Mucosa of descending colon (tissue), 3 donors: Measurements from ENCODE around the gene HOXD10. TPM values are rescaled to one million over a fixed set of nuclear protein-coding genes. Genes with fewer than 3 reads are reported as not detected.

Source experiments
- ATAC-seq: fragments of 200-7000 bp; cut with Tn5 transposase; one replicate; pipeline ENCODE4 v1.9.1; 2020; ENCODE audit warnings: mild to moderate bottlenecking, moderate library complexity
- DNase-seq, 3 donors: peaks; one replicate each; pipeline ENCODE4 v3.0.0-alpha.2; 2020
- H3K36me3 ChIP-seq: fragments of 200-600 bp; one replicate; pipeline ENCODE4 v1.8.0; 2021; ENCODE audit warnings: low read depth, mild to moderate bottlenecking
- H3K4me1 ChIP-seq: fragments of 200-600 bp; one replicate; pipeline ENCODE4 v1.8.0; 2021; ENCODE audit warnings: low read depth, mild to moderate bottlenecking
- H3K4me3 ChIP-seq: fragments of 200-600 bp; one replicate; pipeline ENCODE4 v1.8.0; 2021; ENCODE audit warnings: mild to moderate bottlenecking
- H3K9me3 ChIP-seq: fragments of 200-600 bp; one replicate; pipeline ENCODE4 v1.8.0; 2021; ENCODE audit warnings: mild to moderate bottlenecking
- CTCF ChIP-seq: fragments of 200-600 bp; IDR thresholded peaks from one replicate; pipeline ENCODE4 v1.8.0; 2022; ENCODE audit warnings: antibody characterized with exemption, mild to moderate bottlenecking
- intact Hi-C, 2 donors: fragments of 100-400 bp; cut with DNase I in 1 of 2; cut with micrococcal nuclease in 1 of 2; formaldehyde crosslinking; loops; one replicate each; pipeline versions ENCODE4 v1.11.0 to v1.11.1; 2022; cut with DNase I, micrococcal nuclease
- total RNA-seq, 3 donors: library from RNA; stranded (reverse); fragmentation: NEBNext Ultra II Directional in 2 of 3; extraction: Animal tissue kit (Norgen Biotek cat#: 25700) in 2 of 3; gene quantifications; one replicate each; pipeline versions ENCODE4 v1.2.1 to v1.2.4, GENCODE V29; 2021 to 2023
- donor health status: DM: no; HTN: no; CAD: no; lungs with moderate emphysema.
- donor health status: DM: no; HTN: no; CAD: no.
- donor health status: DM: no; HTN: yes; CAD: no.

Gene HOXD10
- total RNA-seq, 3 donors from 2014 or later: 1.8 to 4.1 (median 3.0) TPM

GRCh38 chr2:176148751-176149421 is 32.3 kb downstream of the HOXD10 start:
- no peak for ATAC-seq
- intact Hi-C loops: loop anchor here (10.0 kb wide), 3 partner anchors 136 to 676 kb away; no protein-coding TSS in a partner anchor
- Histone ChIP-seq H3K36me3 (no peaks in the 10 kb centered on the region), H3K9me3 (no peaks in the 10 kb centered on the region), H3K4me1 (peaks cover 9% of the 10 kb centered on the region), H3K4me3 (no peak overlapping the region)
- TF ChIP-seq CTCF: no peak
- no peak for DNase-seq

- DNase-seq (no peak), ATAC-seq (no peak)
- Histone ChIP-seq H3K4me3 (no peak overlapping the region), H3K36me3 (no peaks in the 10 kb centered on the region), H3K4me1 (peaks cover 9% of the 10 kb centered on the region), H3K9me3 (no peaks in the 10 kb centered on the region)
- TF ChIP-seq CTCF: no peak
- intact Hi-C loops: loop anchor here (10.0 kb wide), 3 partner anchors 135 to 675 kb away; no protein-coding TSS in a partner anchor
Observed at GRCh38 chr2:176149481-176149938, 32.9 kb downstream of the HOXD10 start.

DNA sequence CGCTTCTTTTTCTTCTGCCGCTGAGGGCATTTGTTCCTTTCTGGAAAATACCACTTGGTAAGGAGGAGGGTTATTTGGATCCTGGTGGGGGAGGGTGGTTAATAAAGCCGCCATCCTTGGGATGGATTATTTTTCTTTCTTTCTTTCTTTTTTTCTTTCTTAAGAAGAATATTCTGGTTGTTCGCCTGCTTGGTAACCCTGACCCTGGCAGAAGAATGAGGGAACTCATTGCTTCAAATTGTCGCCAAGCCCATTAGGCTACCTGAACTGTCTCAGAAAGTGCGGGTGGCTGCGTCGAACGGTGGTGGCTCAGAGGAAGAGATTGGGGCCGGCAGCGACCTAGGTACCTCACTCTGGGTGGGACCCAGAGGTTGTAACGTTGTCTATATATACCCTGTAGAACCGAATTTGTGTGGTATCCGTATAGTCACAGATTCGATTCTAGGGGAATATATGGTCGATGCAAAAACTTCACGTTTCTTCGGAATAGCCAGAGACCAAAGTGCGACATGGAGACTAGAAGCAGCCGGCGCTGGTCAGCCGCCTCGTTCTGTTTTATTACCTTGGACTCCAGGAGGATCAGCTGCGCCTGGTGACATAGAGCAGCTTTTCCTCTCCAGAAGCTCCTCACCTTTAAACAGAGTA is 33.5 kb downstream of the HOXD10 start:
- intact Hi-C loops: loop anchor here (10.0 kb wide), 3 partner anchors 135 to 675 kb away; no protein-coding TSS in a partner anchor

GRCh38 chr2:176150584-176151441 is 34.2 kb downstream of the HOXD10 start:
- no peak for TF ChIP-seq CTCF
- H3K4me3 ChIP-seq: no peak overlapping the region
- intact Hi-C loops: no loop called here
- DNase-seq (no peak), ATAC-seq (no peak)
- H3K9me3 ChIP-seq: no peaks in the 10 kb centered on the region
- H3K36me3 ChIP-seq: no peaks in the 10 kb centered on the region
- peaks cover 8% of the 10 kb centered on the region for H3K4me1 ChIP-seq

More for the DNA sequence above, 33.5 kb downstream of the HOXD10 start:
- TF ChIP-seq CTCF: no peak
- DNase-seq (no peak), ATAC-seq (no peak)
- H3K36me3 ChIP-seq: no peaks in the 10 kb centered on the region
- H3K9me3 ChIP-seq: no peaks in the 10 kb centered on the region
- H3K4me1 ChIP-seq: peaks cover 9% of the 10 kb centered on the region
- no peak overlapping the region for H3K4me3 ChIP-seq

DNA sequence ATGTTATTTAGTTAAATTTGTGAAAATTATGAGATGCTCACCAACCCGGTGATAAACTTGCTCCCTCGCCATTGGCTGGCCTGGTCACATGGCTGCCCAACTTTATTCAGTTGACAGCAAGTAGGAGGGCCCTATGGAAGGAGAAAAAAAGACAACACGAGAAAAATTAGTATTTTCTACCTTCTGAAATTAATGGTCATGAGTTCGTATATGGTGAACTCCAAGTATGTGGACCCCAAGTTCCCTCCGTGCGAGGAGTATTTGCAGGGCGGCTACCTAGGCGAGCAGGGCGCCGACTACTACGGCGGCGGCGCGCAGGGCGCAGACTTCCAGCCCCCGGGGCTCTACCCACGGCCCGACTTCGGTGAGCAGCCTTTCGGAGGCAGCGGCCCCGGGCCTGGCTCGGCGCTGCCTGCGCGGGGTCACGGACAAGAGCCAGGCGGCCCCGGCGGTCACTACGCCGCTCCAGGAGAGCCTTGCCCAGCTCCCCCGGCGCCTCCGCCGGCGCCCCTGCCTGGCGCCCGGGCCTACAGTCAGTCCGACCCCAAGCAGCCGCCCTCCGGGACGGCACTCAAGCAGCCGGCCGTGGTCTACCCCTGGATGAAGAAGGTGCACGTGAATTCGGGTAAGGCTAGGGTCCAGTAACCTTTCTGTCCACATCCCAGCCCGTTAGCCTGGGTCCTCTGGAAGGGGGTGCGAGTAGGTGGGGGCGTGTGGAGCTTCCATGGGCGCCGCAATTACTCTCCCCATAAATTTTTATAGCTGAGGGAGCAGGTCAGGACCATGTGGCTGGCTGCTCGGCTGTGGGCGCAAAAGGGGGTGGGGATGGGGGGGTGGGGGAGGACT is 35.1 kb downstream of the HOXD10 start, which contains the start of gene HOXD4:
Gene HOXD4 (plus strand): TSS at position 109 of the 846 bp plus-strand sequence. CDS start 84 bp downstream, at position 193.
- TF ChIP-seq CTCF: no peak
- DNase-seq (no peak), ATAC-seq (no peak)
- Histone ChIP-seq H3K4me3 (no peak within 1 kb of the TSS), H3K4me1 (peaks cover 2% of the 10 kb centered on the region), H3K9me3 (no peaks in the 10 kb centered on the region), H3K36me3 (no peaks in the 10 kb centered on the region)
- intact Hi-C loops: no loop called here
